ENCODE data around the gene PACSIN2. TPM values are rescaled to one million over a fixed set of nuclear protein-coding genes. Genes with fewer than 3 reads are reported as not detected.
A peak's percentile ranks its signal among the peaks of the same experiment; 100 is the strongest.

Gene PACSIN2
- total and polyA plus RNA-seq, 2 of the 13 experiments (the other 11 are each of a cell fraction or from before 2014, with no cell fraction given): 54.1 to 68.8 TPM

GRCh38 chr22:42913874-42914510 is 101.0 kb downstream of the PACSIN2 start:
- 8% methylated on average over 5 of the region's 8 CpGs for WGBS (ENCODE audit: low lambda C conversion rate)
- H4K20me1 ChIP-seq (ENCODE audit: insufficient read depth, low read length): no peaks in the 10 kb centered on the region; the same call in 1 of the 2 replicates
- H3K79me2 ChIP-seq (ENCODE audit: insufficient read depth, low read length): peaks cover 83% of the 10 kb centered on the region
- FAIRE-seq: peak; percentile 100
- peaks cover 12 to 23% of the 10 kb centered on the region in 2 experiments for H3K36me3 ChIP-seq (replicated peaks in 1 of 2; ENCODE audit: control insufficient read depth in 1 of 2, insufficient read depth in 2 of 2, low read length in 2 of 2)
- BruUV-seq (replicated peaks): no TSS peak
- no peaks in the 10 kb centered on the region for H3K27me3 ChIP-seq (ENCODE audit: control insufficient read depth in 1 of 2, insufficient read depth in 2 of 2, low read length in 2 of 2)
- peak overlapping the region; percentile 71 for H3K27ac ChIP-seq (ENCODE audit: extremely low read length, insufficient read depth, low read length)
- ChIA-PET POLR2A (interaction anchor here (0.6 to 4.1 kb wide), 12 partner anchors 15 to 190 kb away, joined by 3 to 23 read pairs (median 4); partner anchors contain the start of gene PACSIN2), CTCF (ENCODE audit: low intra/inter-chr PET ratio, low total read pairs) (no interaction called here)
- in situ Hi-C loops (cut with HindIII; ENCODE audit: extremely low pct_ligation_motif_present, low pct_unique_long_range_greater_than_20kb) (no loop called here), intact Hi-C loops (cut with micrococcal nuclease; ENCODE audit: unreplicated experiment) (loop anchor here (2.0 to 5.0 kb wide), 2 partner anchors 15 to 43 kb away; no protein-coding TSS in a partner anchor)
- peak overlapping the region; percentile 25 for H3K9ac ChIP-seq (ENCODE audit: insufficient read depth, low read depth, low read length)
- H3K4me3 ChIP-seq (replicated peaks in 1 of 3; ENCODE audit: insufficient read depth in 1 of 3, low read depth in 2 of 3, low read length in 3 of 3): peak overlapping the region in 2 of 3 experiments; percentile 14 to 30; a peak in 2 of 6 replicates
- peak overlapping the region; percentile 71 for H3K4me2 ChIP-seq (ENCODE audit: low read depth, low read length)
- peaks cover 72% of the 10 kb centered on the region for H3K4me1 ChIP-seq (ENCODE audit: insufficient read depth, low read length)
- no peaks in the 10 kb centered on the region for H3K9me3 ChIP-seq (ENCODE audit: low read length)
- H2AFZ ChIP-seq (ENCODE audit: low read length): no peak overlapping the region
- peak; percentile 93 for DNase-seq (ENCODE audit: low spot score)
- peak; percentile 87 for ATAC-seq
- TF ChIP-seq ZNF614 (CRISPR knock-in tag; IDR thresholded peaks at IDR 0.05; ENCODE audit: borderline replicate concordance) (peak; percentile 97), ZSCAN9 (CRISPR knock-in tag; IDR thresholded peaks at IDR 0.05; ENCODE audit: borderline replicate concordance) (peak; percentile 78; the same call in 1 of the 2 replicates), HMG20A (CRISPR knock-in tag; IDR thresholded peaks at IDR 0.05; ENCODE audit: borderline replicate concordance) (peak; percentile 92), NR2F6 (IDR thresholded peaks at IDR 0.05) (peak; percentile 53; the same call in 1 of the 2 replicates), NR2F6 (CRISPR knock-in tag; IDR thresholded peaks at IDR 0.05) (peak; percentile 81), SKI (IDR thresholded peaks at IDR 0.05; ENCODE audit: partially characterized antibody) (peak; percentile 51), ZNF362 (CRISPR knock-in tag; IDR thresholded peaks at IDR 0.05; ENCODE audit: borderline replicate concordance) (peak; percentile 31; the same call in 1 of the 2 replicates), ZBTB39 (CRISPR knock-in tag; IDR thresholded peaks at IDR 0.05) (0 out of 2 replicates have a peak, but pooled peaks have one; percentile 43), TEAD3 (CRISPR knock-in tag; optimal IDR thresholded peaks at IDR 0.05; ENCODE audit: borderline replicate concordance) (peak; percentile 82), RXRB (CRISPR knock-in tag; IDR thresholded peaks at IDR 0.05; ENCODE audit: borderline replicate concordance) (peak; percentile 81; the same call in 1 of the 2 replicates), SP5 (CRISPR knock-in tag; IDR thresholded peaks at IDR 0.05; ENCODE audit: borderline replicate concordance, low read depth) (peak; percentile 73), ZNF609 (CRISPR knock-in tag; IDR thresholded peaks at IDR 0.05; ENCODE audit: borderline replicate concordance) (peak; percentile 76), BCL6 (CRISPR knock-in tag; IDR thresholded peaks at IDR 0.05) (peak; percentile 88), SALL1 (CRISPR knock-in tag; IDR thresholded peaks at IDR 0.05) (peak; percentile 91), CEBPB (IDR thresholded peaks at IDR 0.05; ENCODE audit: borderline replicate concordance, low read depth, low read length) (peak; percentile 89), EP300 (IDR thresholded peaks at IDR 0.05; ENCODE audit: low read depth in 2 of 2, low read length in 2 of 2) (peak; percentile 85 to 96; a peak in 3 of 4 replicates), EP300 (CRISPR knock-in tag; IDR thresholded peaks at IDR 0.05; ENCODE audit: borderline replicate concordance) (peak; percentile 94)
